Transverse colon (tissue), 4 donors: ENCODE measurements around the gene DCLRE1B.

Experiments
- CTCF ChIP-seq, 5 experiments: fragments of 200-600 bp in 3 of 5; fragments of 450-650 bp in 2 of 5; sonication (generic) in 3 of 5; IDR thresholded peaks; 1 replicate in 2 of 5; 2 replicates in 3 of 5; pipeline ENCODE4 v1.5.1; 2016 to 2017; ENCODE audit warnings: antibody characterized with exemption in 5 of 5, inconsistent platforms in 3 of 5, mild to moderate bottlenecking in 2 of 5, moderate library complexity in 1 of 5
- POLR2A ChIP-seq: fragments of 450-650 bp; IDR thresholded peaks from one replicate; pipeline ENCODE4 v1.6.1; 2016; ENCODE audit warnings: antibody characterized with exemption, mild to moderate bottlenecking, moderate library complexity
- POLR2AphosphoS5 ChIP-seq, 3 donors: sonication (generic); formaldehyde crosslinking; IDR thresholded peaks; one replicate each; pipeline ENCODE4 v1.6.1; 2016; ENCODE audit warnings: antibody characterized with exemption in 3 of 3

GRCh38 chr1:113950908-113951307 lies 45.8 kb downstream of the DCLRE1B start:
- no peak for TF ChIP-seq CTCF (IDR thresholded peaks at IDR 0.05)
- TF ChIP-seq POLR2AphosphoS5 (IDR thresholded peaks at IDR 0.05) = no peak
- no peak for TF ChIP-seq POLR2A
